ENCODE data around the gene ZSCAN4. TPM values are rescaled to one million over a fixed set of nuclear protein-coding genes. Genes with fewer than 3 reads are reported as not detected.

Gene ZSCAN4
- polyA plus RNA-seq (2013, experiment 1 of 2; ENCODE audit: insufficient read length) = not detected
- not detected for polyA plus RNA-seq (2013, experiment 2 of 2; ENCODE audit: insufficient read length)

DNA sequence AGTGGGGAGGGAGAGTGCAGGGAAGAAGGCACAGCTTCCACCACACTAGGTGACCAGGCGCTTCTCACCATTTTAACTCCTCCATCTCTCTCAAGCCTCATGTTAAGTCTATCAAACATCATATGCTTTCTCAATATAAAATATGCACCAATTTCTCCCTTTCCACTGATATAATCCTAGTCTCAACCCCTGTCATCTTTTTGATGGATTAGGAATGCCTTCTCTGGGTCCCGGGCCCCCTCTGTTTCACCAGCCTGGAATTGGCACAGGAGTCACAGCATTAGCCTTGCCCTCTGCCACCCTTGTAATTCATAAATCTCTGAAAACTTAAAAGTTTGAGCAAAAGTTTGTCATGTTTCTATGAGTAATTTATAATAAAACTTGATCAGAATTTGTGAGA lies at the start of gene ZSCAN4:
TSS of gene ZSCAN4 (plus strand) at position 301 of the 400 bp plus-strand sequence. CDS start 7,211 bp downstream, outside the sequence.
- DNase-seq = no peak

GRCh38 chr19:57620673-57621348 lies 47.9 kb upstream of the ZSCAN4 start:
- peak; percentile 8 for DNase-seq

- no peak for DNase-seq
Observed at GRCh38 chr19:57623091-57623490, 45.6 kb upstream of the ZSCAN4 start.

- DNase-seq = peak; percentile 96
Observed at GRCh38 chr19:57632987-57633831, 35.5 kb upstream of the ZSCAN4 start, which contains the start of gene ZNF211. Gene ZNF211 (plus strand): TSS chr19:57633168. CDS start chr19:57633347, 179 bp downstream.

DNA sequence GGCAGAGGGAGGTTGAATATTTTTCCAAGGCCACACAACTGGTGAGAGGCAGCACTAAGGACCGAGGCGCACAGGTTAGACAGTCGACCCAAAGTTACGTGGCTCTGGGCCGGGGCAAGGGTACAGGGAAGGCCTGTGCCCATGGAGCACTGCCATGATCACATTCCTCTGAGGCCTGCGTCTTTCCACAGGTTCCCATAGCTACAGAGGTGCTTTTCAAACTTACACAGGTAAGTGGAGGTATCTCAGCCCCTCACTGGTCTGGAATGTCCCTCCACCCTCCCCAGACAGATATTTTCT lies 35.0 kb upstream of the ZSCAN4 start:
- DNase-seq = no peak

DNA sequence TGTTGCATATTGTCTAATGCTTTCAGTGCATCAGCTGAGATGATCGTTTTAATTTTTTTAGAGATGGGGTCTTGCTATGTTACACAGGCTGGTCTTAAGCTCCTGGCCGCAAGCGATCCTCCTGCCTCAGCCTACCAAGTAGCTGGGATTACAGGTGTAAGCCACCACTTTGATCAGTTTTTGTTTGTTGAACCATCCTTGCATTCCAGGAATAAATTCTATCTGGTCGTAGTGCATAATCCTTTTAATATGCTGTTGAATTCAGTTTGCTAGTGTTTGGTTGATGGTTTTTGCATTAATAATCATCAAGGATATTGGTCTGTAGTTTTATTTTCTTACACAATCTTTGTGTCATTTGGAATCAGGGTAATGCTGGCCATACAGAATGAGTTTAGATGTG lies 31.4 kb upstream of the ZSCAN4 start:
- no peak for DNase-seq

DNA sequence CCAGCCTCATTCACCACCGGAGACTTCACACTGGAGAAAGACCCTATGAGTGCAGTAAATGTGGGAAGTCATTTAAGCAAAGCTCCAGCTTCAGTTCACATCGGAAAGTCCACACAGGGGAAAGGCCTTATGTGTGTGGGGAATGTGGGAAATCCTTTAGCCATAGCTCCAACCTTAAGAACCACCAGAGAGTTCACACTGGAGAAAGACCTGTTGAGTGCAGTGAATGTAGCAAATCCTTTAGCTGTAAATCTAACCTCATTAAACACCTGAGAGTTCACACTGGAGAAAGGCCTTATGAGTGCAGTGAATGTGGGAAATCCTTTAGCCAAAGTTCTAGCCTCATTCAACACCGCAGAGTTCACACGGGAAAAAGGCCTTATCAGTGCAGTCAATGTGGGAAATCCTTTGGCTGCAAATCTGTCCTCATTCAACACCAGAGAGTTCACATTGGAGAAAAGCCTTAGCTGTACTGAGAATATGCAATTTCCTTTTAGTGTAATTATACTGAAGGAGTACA lies 27.0 kb upstream of the ZSCAN4 start:
- DNase-seq = no peak

DNA sequence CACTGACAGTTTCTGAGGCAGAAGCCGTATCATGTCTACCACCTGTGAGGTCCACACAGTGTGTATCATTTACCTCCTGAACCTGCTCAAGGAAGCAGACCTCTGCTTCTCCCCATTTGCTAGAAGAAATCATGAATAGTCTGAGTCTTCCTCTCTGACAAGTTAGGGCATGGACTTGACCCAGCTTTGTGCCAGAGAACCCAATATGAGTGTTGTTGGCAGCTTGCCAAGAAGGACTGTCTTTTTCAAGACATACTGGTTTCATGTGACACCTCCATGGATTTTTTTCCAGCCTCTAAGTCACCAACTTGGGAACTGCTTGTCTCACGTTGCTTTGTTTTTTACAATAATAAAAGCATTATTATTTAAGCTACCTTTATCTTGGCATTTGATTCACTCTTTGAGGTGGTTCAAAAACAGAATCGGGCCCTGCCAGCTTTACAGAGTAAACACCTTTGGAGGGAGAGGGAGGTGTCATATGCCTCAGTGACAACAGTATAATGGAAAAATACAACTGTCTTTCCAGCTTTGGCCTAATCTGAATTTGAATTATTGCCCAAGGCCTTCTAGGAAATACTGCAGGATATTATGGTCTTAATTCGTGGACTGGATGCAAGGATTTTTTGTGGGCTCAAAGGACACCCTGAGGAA lies 26.2 kb upstream of the ZSCAN4 start:
- DNase-seq = no peak

DNA sequence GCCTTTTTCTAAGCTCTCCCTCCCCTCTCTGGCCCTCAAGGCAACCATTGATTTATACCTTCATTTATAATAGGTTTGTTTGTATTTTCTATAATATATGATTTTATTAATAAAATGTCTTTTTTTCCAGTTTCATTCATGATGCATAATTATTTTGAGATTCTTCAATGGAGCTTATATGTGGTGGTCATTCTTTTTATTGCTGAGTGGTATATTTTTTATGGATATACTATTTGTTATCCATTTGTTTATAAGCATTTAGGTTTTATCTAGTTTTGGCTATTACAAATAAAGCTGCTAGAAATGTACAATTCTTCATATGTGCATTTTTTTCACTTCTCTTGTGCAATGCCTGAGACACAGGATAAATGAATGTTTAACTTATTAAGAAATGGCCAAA lies 25.0 kb upstream of the ZSCAN4 start:
- DNase-seq = no peak

DNA sequence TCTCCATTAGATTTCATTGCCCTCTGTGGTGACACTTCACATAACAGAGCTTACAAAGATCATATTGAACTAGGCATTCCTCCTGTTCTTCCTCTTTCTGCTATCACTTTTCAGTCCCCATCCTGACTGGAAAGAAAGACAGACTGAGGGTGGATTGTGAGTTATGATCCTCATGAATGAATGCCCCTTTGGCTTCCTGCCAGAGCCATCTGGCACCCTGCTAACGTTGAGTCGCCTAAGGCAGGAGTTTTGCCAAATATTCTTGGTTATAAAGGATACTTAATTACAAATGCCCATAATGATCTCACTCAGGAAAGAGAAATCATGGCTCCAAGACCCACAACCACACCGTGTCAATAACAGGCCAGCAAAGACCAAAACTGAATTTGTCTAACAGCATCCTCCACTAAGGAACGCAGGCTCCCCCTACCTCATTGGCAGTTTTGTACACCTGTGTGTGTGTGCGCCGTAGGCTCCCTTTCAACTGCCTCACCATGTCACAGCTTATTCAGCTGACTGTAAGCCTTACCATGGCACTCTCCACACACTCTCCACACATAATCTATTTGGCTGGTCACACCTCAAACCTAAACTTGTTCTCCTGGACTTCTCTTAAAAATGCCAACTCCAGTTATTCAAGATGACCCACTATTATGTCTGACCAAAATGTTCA lies 20.3 kb upstream of the ZSCAN4 start:
- no peak for DNase-seq

DNA sequence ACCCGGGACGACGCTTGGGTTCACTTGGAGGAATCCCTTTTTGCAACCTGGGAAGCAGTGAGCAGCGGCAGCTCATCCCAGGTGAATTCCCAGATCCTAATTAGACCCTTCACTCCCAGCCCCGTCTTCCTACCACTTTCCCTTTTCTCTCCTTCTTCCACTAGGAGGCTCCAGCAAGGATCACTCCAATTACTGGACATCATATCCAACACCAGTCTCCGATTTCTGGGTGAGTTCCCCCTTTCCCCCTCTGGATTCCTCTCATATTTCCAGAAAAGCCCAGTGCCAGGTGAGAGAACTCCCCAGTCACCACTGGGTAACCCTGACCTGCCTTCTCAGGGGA lies 17.1 kb upstream of the ZSCAN4 start:
- DNase-seq = no peak

- no peak for DNase-seq
Observed at GRCh38 chr19:57653689-57654088, 15.0 kb upstream of the ZSCAN4 start.

GRCh38 chr19:57655443-57655842 lies 13.3 kb upstream of the ZSCAN4 start:
- no peak for DNase-seq

GRCh38 chr19:57656346-57656745 lies 12.4 kb upstream of the ZSCAN4 start:
- DNase-seq = no peak

DNA sequence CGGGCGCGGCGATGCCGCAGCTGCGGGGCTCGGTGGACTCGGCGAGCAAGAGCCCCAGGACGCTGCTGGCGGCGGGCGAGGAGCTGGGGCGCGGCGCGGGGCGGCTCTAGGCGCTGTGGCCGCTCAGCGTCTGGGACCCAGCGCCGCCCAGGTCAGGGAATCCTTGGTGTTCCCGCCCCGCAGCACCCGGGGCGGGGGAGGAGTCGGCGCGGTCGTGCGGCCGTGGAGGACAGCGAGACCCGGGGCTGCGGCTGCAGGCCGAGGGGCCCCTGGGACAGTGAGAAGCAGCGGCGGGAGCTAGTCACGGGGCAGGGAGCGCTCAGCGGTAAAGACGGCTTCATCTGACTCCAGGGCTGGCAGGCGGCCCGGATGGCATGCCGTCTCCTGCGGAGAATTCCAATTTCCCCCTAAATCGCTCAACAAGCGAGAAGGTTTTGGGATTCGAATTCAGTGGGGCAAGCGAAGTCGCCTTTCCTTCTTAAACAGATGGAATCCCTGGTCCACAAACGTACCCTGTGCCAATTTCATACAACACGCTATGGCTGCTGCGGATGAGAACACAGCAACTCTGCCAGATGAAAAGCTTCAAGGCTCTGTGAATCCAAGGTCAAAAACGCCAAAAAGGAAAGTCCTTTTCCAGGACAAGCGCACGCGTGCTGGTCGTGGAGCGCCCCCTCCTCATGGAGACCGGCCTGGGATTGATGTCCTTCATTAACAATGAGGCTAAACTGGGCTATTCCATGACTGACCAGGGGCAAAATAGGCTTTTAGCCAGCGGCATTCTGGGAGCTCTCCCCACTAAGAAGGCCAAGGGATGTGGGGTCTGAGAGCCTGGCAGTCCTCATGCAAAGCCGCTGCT lies 4.2 kb upstream of the ZSCAN4 start:
- peak; percentile 56 for DNase-seq

GRCh38 chr19:57665261-57665806 lies 3.4 kb upstream of the ZSCAN4 start:
- no peak for DNase-seq

- DNase-seq = no peak
Observed at GRCh38 chr19:57667228-57667627, 1.5 kb upstream of the ZSCAN4 start.

DNA sequence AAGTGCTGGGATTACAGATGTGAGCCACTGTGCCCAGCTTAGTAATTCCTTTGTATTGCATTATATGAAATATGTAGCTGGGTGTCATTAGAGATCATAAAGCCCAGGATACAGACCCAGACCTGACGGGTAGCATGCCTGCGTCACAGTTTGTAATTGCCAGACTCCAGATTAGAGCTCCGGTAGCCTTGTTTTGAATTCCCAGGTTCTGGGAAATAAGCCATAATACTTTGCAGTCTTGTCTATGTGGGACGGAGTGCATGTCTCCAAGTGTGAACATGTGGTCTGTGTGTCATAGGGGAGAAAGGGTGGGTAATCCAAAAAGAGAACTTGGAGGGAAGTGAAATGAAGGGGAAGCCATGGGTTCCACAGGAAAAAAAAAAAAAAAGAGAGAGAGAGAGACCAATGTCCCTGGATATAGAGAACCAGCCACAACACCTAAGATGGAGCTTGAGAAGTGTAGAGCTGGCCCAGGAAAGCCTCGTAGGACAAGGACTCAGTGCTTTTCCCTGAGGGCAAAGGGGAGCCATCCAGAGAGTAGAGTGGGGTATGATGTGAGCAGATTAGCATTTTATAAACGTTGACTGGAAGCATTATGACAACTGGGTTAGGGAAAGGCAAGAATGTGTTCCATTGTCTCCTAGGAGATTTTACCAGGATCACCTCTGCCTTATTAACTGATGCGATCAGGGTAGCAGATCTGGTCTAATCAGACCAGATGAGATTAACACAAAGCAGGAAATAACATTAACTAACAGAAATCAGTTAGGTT lies 2.6 kb downstream of the ZSCAN4 start:
- no peak for DNase-seq

DNA sequence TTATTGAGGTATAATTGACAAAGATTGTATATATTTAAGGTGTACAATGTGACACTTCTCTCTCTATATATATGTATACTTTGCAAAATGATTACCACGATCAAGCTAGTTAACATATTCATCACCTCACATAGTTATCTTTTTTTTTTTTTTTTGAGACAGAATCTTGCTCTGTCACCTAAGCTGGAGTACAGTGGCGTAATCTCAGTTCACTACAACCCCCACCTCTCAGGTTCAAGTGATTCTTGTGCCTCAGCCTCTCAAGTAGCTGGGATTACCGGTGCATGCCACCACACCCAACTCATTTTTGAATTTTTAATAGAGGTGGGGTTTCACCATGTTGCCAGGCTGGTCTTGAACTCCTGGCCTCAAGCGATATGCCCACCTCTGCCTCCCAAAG lies 3.7 kb downstream of the ZSCAN4 start:
- DNase-seq = no peak

DNA sequence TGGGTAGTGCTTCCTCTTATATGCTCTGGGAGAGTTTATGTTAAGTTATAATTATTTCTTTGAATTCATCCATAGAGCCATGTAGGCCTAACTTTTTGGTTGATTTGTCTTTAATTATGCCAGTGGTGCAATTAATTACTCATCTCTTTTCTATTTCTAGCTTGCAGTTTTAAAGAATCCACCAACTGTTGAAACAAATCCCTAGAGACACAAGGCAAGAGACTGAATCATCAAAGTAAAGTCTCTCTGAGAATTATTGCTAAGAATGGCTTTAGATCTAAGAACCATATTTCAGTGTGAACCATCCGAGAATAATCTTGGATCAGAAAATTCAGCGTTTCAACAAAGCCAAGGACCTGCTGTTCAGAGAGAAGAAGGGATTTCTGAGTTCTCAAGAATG lies 7.1 kb downstream of the ZSCAN4 start:
- peak; percentile 63 for DNase-seq

Data from fibroblast of skin of back (primary cell).